GM18507 (cell line): ENCODE data around the gene BAAT.
"Not testable (repeated sequence)": the region's sequence is repeated elsewhere in the genome, so short reads cannot be mapped to it uniquely, and the experiment has no call there.

Experiments
- DNase-seq: peaks from one replicate; pipeline ENCODE4 v3.0.0; 2011; ENCODE audit warnings: low read depth; ENCODE audit not compliant: insufficient read length; ENCODE audit errors: extremely low spot score
- FAIRE-seq: peaks from 2 replicates; lab custom pipeline; 2011; peaks lifted over from hg19 to GRCh38; lab: Jason Lieb, UNC

BAAT gene

GRCh38 chr9:101327422-101327909 lies 57.3 kb downstream of the BAAT start:
- not testable (repeated sequence) for DNase-seq, FAIRE-seq

GRCh38 chr9:101326501-101326900 lies 58.3 kb downstream of the BAAT start:
- DNase-seq = no peak
- no peak for FAIRE-seq

GRCh38 chr9:101326035-101326434 lies 58.8 kb downstream of the BAAT start:
- DNase-seq = no peak
- no peak for FAIRE-seq

GRCh38 chr9:101325053-101325452 lies 59.8 kb downstream of the BAAT start:
- FAIRE-seq (no peak), DNase-seq (no peak)

GRCh38 chr9:101324245-101324804 lies 60.5 kb downstream of the BAAT start:
- FAIRE-seq (no peak), DNase-seq (no peak)

DNA sequence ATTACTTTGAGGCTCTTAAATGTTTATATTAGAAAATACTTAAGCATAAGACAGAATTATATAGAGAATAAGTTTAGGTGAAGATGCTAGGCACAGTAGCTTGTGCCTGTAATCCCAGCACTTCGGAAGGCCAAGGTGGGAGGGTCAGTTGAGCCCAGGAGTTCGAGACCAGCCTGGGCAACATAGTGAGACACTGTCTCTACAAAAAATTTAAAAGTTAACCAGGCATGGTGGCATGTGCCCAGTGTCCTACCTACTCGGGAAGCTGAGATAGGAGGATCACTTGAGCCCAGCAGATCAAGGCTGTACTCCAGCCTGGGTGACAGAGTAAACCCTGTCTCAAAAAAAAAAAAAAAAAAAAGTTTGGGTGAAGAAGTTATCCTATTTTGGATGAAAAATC lies 61.7 kb downstream of the BAAT start:
- FAIRE-seq (no peak), DNase-seq (no peak)

DNA sequence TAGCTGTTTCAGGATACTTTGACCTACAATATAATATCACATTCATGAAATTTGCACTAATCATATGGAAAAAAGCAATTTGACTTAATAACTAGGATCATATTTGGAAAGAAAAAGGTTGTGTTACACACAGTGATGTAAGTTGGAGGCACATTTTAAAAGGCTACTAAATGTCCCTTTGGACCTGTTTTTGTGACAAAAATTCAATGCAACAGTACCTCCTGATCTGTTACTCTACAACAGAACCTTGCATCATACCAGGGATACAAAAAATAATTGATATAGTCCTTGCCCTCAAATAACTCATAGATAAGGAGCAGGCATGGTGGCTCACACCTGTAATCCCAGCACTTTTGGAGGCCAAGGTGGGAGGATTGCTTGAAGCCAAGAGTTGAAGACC lies 67.1 kb downstream of the BAAT start:
- DNase-seq = no peak
- no peak for FAIRE-seq

- FAIRE-seq = no peak
- DNase-seq = no peak
Measured at GRCh38 chr9:101315112-101315450, 69.7 kb downstream of the BAAT start.

- no peak for DNase-seq
- FAIRE-seq = no peak
Measured at GRCh38 chr9:101312661-101313060, 72.1 kb downstream of the BAAT start.

DNA sequence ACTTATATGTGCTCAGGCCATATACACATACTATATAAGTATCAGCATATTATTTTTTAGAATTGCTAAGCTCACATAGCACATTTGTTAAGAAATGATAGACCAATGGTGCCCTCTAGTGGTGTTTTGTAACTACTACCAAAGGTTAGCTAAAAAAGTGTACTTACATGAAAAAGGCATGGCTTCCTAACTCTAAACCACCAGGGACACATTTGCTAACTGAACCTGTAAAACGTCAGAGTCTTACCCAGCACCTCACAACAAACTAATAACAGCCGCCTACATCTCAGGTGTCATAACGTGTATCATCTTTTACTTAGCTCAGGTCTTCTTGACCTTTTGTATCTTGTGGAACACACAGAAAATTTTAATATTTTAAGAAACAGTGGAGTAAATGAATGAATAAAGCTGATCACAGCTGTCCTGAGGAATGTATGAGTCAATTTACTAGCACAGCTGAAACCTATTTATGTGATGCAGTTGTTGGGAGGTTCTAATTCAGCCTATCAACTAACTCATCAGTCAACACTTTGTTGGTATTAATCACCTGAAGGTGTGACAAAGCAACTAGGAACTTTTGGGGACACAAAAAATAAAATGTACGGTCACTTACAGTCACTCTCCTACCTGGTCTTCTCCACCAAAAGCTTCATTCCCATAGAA lies 72.9 kb downstream of the BAAT start:
- FAIRE-seq = peak; percentile 74

DNA sequence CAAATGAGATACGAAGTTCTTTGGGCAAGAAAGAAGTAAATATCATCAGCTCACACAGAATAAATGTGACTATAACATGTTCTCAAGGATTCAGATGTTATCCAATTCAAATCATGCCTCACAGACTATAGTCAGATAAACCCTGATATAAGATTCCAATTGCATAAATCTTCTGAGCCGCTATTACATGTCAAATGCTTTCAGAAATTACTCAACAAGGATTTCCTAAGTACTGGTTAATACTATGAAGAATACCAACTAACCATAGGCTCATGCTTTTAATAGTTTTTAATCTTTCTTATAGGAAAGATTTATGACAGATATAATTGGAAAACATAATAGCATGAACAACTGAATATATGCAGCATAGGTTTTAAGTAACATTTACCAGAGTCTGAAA lies 73.6 kb downstream of the BAAT start:
- DNase-seq (no peak), FAIRE-seq (no peak)

More for the DNA sequence above, 72.9 kb downstream of the BAAT start:
- peak; percentile 23 for DNase-seq
